NK-92 (cell line): ENCODE data around the gene MYH13.

Experiments used
- DNase-seq: peaks from one replicate; lab custom pipeline; 2025; ENCODE audit not compliant: unreplicated experiment; lab: John Stamatoyannopoulos, UW

MYH13 gene

GRCh38 chr17:10372906-10373305 is at the start of gene MYH13:
MYH13 (minus strand) TSS chr17:10373006; CDS start chr17:10364530, 8,476 bp downstream.
- no peak for DNase-seq

GRCh38 chr17:10421900-10422542 is 49.2 kb upstream of the MYH13 start, which contains the start of gene MYH8:
MYH8 (minus strand) TSS chr17:10421950; CDS start chr17:10420227, 1,723 bp downstream.
- no peak for DNase-seq

GRCh38 chr17:10421211-10421610 is 48.4 kb upstream of the MYH13 start:
- no peak for DNase-seq

- no peak for DNase-seq
These were observed 48.0 kb upstream of the MYH13 start for GRCh38 chr17:10420811-10421210.

- no peak for DNase-seq
These were observed 44.6 kb upstream of the MYH13 start for GRCh38 chr17:10417431-10417830.

GRCh38 chr17:10415161-10415560 is 42.4 kb upstream of the MYH13 start:
- no peak for DNase-seq

GRCh38 chr17:10403589-10403988 is 30.8 kb upstream of the MYH13 start:
- no peak for DNase-seq

- no peak for DNase-seq
These were observed 25.5 kb upstream of the MYH13 start for GRCh38 chr17:10398352-10398751.

GRCh38 chr17:10396524-10397163 is 23.8 kb upstream of the MYH13 start:
- no peak for DNase-seq

- DNase-seq, result no peak
These were observed 21.5 kb upstream of the MYH13 start for GRCh38 chr17:10394201-10394887.

- no peak for DNase-seq
These were observed 20.1 kb upstream of the MYH13 start for GRCh38 chr17:10392880-10393279.

GRCh38 chr17:10385871-10386270 is 13.1 kb upstream of the MYH13 start:
- no peak for DNase-seq

- no peak for DNase-seq
These were observed 11.4 kb upstream of the MYH13 start for GRCh38 chr17:10384175-10384574.

- DNase-seq, result no peak
These were observed 8.0 kb upstream of the MYH13 start for GRCh38 chr17:10380631-10381408.

- DNase-seq, result no peak
These were observed 2.7 kb downstream of the MYH13 start for GRCh38 chr17:10370016-10370608.

GRCh38 chr17:10369239-10369638 is 3.6 kb downstream of the MYH13 start:
- DNase-seq, result no peak

GRCh38 chr17:10368561-10368960 is 4.2 kb downstream of the MYH13 start:
- DNase-seq, result no peak

- no peak for DNase-seq
These were observed 12.2 kb downstream of the MYH13 start for GRCh38 chr17:10360578-10360977.

GRCh38 chr17:10357768-10358167 is 15.0 kb downstream of the MYH13 start:
- DNase-seq, result no peak

- DNase-seq, result no peak
These were observed 18.2 kb downstream of the MYH13 start for GRCh38 chr17:10354651-10355050.

GRCh38 chr17:10352893-10353292 is 19.9 kb downstream of the MYH13 start:
- DNase-seq, result no peak
